ENCODE data around the gene PALLD.

PALLD gene

GRCh38 chr4:168557658-168558057, 60.8 kb downstream of the PALLD start:
- no peak for DNase-seq (ENCODE audit: low read depth in 1 of 2, low spot score in 1 of 2)

- DNase-seq (ENCODE audit: low read depth in 1 of 2, low spot score in 1 of 2), result no peak
Measured at GRCh38 chr4:168558599-168558998, 61.7 kb downstream of the PALLD start.

- DNase-seq (ENCODE audit: low read depth in 1 of 2, low spot score in 1 of 2), result no peak
Measured at GRCh38 chr4:168560184-168561180, 63.6 kb downstream of the PALLD start.

GRCh38 chr4:168562041-168562571, 65.3 kb downstream of the PALLD start:
- no peak for DNase-seq (ENCODE audit: low read depth in 1 of 2, low spot score in 1 of 2)

GRCh38 chr4:168564023-168564422, 67.2 kb downstream of the PALLD start:
- DNase-seq (ENCODE audit: low read depth in 1 of 2, low spot score in 1 of 2), result no peak

- DNase-seq (ENCODE audit: low read depth in 1 of 2, low spot score in 1 of 2), result no peak
Measured at GRCh38 chr4:168565130-168565529, 68.3 kb downstream of the PALLD start.

- DNase-seq (ENCODE audit: low read depth in 1 of 2, low spot score in 1 of 2), result no peak
Measured at GRCh38 chr4:168566726-168567125, 69.9 kb downstream of the PALLD start.

- DNase-seq (ENCODE audit: low read depth in 1 of 2, low spot score in 1 of 2), result no peak
Measured at GRCh38 chr4:168569066-168569930, 72.4 kb downstream of the PALLD start.

- DNase-seq (ENCODE audit: low read depth in 1 of 2, low spot score in 1 of 2), result no peak
Measured at GRCh38 chr4:168569931-168570276, 73.1 kb downstream of the PALLD start.

GRCh38 chr4:168570466-168570865, 73.6 kb downstream of the PALLD start:
- DNase-seq (ENCODE audit: low read depth in 1 of 2, low spot score in 1 of 2), result no peak

- DNase-seq (ENCODE audit: low read depth in 1 of 2, low spot score in 1 of 2), result no peak
Measured at GRCh38 chr4:168572002-168572401, 75.2 kb downstream of the PALLD start.

- DNase-seq (ENCODE audit: low read depth in 1 of 2, low spot score in 1 of 2), result no peak
Measured at GRCh38 chr4:168573870-168574269, 77.0 kb downstream of the PALLD start.

- no peak for DNase-seq (ENCODE audit: low read depth in 1 of 2, low spot score in 1 of 2)
Measured at GRCh38 chr4:168574581-168575295, 77.9 kb downstream of the PALLD start.

- DNase-seq (ENCODE audit: low read depth in 1 of 2, low spot score in 1 of 2), result no peak
Measured at GRCh38 chr4:168575473-168575872, 78.6 kb downstream of the PALLD start.

GRCh38 chr4:168577624-168578023, 80.8 kb downstream of the PALLD start:
- no peak for DNase-seq (ENCODE audit: low read depth in 1 of 2, low spot score in 1 of 2)

- no peak for DNase-seq (ENCODE audit: low read depth in 1 of 2, low spot score in 1 of 2)
Measured at GRCh38 chr4:168580228-168580627, 83.4 kb downstream of the PALLD start.

GRCh38 chr4:168584321-168584771, 87.5 kb downstream of the PALLD start:
- no peak for DNase-seq (ENCODE audit: low read depth in 1 of 2, low spot score in 1 of 2)

- DNase-seq (ENCODE audit: low read depth in 1 of 2, low spot score in 1 of 2), result no peak
Measured at GRCh38 chr4:168585168-168586091, 88.6 kb downstream of the PALLD start.

- no peak for DNase-seq (ENCODE audit: low read depth in 1 of 2, low spot score in 1 of 2)
Measured at GRCh38 chr4:168586926-168587325, 90.1 kb downstream of the PALLD start.
